COLO829 (cell line): ENCODE measurements around the gene GNG13.
"Not testable (repeated sequence)": the region's sequence is repeated elsewhere in the genome, so short reads cannot be mapped to it uniquely, and the experiment has no call there.

Experiments
- DNase-seq: peaks from one replicate; pipeline ENCODE4 v3.0.0; 2012; ENCODE audit warnings: low spot score

The GNG13 gene, protein sequence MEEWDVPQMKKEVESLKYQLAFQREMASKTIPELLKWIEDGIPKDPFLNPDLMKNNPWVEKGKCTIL

DNA sequence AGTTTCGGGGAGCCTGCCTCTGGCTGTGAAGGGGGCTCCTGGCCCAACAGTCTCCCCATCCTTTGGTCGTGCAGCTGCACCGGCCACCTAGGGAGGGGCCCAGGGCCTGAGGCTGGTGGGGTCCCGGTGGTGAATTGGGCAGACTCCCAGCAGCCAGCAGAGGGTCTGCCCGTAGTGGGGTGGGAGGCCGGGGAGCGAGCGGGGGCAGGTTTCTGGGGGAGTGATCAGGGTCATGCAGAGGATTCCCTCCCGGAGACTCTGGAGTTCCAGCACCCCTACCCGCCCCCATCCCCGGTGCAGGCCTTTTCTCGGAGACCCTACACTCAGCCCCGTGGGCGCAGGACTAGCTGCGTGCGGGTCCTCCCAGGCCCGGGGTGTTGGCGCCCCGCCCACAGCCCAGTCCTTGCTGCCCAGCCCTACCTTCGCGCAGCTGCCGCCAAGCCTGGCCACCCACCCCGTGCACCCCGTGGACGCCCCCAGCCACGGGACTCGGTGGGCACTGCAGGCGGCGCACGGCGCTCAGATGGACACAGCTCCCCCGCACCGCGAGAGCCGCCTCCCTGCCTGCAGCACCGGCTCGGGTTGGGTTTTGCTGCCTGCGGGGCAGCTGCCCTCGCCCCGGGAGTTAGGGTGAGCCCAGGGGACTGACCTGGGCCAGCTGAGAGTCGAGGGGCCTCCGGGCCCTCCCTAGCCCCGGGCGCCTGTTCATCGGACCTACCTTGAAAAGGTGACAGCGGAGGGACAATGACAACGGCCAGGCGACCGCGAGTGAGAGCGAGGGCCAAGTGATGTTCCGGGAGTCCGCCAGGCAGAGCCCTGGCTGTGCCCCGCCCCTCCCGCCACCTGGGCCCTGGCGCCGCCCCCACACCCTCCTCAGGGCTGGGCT lies at the start of gene GNG13:
TSS of gene GNG13 (minus strand) at position 787 of the 886 bp plus-strand sequence. CDS start 1,657 bp downstream, outside the sequence.
- DNase-seq, result no peak

DNA sequence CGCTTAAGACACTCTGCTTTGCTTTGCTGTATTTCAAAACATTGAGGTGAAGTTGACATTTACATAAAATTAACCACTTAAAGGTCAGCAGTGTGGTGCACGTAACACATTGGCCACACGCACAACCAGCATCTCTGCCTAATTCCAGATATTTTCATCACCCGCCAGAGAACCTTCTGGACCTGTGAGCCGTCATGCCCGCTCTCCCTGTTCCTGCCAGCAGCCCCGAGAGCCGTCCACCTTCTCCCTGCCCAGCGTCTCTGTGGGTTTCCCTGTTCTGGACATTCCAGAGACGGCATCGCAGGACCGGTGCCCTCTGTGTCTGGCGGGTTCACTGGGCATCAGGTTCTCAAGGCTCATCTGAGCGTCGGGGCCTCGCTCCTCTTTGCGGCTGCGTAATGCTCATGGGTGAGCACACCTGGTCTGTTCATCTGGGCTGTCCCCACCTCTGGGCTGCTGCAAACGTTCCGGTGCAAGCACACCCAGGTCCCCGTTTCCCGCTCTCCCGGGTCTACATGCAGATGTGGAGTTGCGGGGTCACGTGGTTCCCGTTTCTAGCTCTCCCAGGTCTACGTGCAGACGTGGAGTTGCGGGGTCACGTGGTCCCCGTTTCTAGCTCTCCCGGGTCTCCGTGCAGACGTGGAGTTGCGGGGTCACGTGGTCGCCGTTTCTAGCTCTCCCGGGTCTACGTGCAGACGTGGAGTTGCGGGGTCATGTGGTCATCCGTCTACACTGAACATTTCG lies 48.1 kb upstream of the GNG13 start:
- DNase-seq, result no peak

DNA sequence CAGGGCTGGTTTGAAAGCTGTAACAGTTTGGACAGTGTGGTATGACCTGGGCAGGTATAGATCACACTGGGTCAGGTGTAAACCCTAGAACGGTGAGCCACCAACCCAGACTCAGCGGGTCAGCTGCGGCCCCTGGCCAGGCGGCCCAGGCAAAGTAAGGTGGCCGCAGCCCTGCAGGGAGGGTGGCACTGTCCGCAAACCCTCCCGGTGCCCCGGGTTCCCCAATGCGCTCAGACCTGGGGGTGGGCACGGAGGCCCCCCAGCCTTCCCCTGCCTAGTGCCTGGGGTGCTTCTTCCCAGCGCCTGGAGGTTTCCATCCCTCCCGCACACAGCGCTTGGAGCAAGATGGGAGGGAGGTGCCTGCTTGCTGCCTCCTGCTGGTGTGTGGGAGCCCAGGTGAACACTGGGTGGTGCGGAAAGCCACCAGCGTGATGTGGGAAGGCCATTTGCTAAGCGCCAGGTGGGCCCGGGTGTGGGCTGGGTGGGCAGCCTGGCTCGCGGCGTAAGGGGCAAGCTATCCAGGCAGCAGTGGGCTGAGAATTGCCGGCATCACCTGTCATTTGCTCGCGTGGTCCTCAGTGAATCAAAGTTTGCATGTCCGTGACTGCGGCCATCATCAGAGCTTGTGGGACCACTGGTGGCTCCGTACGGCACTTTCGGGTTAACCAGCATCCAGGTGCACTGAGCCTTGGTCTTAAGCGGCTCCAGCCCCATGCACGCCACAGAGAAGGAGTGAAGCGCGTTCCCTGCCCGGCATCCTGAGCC lies 47.3 kb upstream of the GNG13 start:
- DNase-seq, result no peak

DNA sequence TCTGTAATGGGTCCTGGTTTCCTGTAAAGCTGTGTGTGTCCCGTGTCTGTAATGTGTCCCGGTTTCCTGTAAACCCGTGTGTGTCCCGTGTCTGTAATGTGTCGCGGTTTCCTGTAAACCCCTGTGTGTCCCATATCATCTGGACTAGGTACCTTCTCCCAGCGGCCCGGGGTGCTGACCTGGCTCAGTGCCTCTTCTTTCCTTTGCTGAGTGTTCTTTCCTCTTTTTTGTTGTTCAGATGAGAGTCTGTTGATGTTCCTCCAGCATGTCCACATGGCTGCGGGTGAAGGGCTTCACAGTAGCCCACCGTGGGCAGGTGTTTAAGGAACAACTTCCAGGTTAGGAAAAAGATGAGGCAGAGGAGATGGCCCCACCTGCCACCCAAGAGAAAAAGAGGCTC lies 46.6 kb upstream of the GNG13 start:
- DNase-seq, result no peak

DNA sequence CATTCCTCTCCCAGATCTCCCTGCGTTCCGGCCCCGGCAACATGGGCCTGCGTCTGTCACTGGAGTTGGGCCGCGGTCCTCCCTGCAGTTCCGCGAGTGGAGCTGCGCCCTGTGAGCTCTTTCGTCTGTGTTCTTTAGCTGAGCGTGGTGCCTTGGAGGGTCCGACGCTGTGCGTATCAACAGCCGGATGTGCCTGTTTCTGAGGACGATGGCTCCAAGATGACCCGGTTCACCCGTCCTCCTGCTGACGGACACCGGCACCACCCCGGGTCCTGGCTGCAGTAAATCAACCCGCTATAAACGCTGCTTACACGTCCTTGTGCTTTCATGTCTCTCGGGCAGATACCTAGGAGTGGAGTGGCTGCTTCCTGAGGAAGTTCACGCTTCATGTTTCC lies 44.8 kb upstream of the GNG13 start:
- no peak for DNase-seq

DNA sequence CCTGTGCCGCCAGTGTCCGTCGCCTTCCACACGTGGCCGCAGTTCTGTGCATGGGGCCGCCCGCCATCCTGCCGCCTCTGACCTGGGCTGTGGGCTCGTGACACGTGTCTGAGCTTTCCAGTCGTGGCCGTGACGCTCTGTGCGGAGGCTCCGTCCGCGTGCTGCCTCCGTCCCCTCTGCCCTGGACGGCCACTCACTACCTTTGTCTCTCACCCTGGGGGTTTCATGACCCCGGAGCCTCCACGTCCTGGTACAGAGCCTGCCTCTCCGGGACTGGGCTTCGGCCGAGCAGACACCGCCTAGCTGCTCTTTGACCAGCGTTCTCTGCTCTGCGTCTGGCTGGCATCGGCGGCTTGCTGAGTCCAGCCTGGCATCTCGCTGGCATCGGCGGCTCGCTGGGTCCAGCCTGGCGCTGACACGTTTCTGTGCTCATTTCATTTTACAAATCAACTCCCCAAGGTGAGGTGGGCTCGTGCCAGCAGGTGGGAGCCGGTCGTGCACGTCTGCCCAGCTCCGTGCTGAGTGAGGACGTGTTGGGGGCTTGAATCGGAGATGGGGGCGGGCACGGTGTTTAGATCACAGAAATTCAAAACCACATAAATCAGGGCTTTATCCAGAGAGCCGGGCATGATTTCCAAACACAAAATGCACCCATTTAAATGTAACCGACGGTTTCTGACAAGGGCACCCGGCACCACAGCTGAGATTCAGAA lies 44.3 kb upstream of the GNG13 start:
- DNase-seq, result no peak

DNA sequence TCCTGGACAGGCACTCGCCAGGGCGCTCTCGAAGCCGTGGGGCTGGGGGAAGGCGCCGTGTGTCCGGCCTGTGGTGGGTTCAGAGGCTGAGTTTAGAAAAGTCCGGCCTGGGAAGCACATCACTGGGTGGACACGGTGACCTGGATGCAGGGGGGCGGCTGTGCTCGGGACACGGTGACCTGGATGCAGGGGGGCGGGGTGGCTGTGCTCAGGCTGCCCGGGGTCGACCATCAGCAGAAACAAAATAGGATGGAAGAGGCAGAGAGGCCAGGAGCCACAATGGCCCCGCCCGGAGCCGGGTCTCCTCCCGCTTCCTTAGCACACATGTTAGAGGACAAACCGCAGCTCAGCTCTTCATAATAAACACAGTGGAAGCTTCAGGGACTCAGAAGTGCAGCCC lies 43.2 kb upstream of the GNG13 start:
- no peak for DNase-seq

DNA sequence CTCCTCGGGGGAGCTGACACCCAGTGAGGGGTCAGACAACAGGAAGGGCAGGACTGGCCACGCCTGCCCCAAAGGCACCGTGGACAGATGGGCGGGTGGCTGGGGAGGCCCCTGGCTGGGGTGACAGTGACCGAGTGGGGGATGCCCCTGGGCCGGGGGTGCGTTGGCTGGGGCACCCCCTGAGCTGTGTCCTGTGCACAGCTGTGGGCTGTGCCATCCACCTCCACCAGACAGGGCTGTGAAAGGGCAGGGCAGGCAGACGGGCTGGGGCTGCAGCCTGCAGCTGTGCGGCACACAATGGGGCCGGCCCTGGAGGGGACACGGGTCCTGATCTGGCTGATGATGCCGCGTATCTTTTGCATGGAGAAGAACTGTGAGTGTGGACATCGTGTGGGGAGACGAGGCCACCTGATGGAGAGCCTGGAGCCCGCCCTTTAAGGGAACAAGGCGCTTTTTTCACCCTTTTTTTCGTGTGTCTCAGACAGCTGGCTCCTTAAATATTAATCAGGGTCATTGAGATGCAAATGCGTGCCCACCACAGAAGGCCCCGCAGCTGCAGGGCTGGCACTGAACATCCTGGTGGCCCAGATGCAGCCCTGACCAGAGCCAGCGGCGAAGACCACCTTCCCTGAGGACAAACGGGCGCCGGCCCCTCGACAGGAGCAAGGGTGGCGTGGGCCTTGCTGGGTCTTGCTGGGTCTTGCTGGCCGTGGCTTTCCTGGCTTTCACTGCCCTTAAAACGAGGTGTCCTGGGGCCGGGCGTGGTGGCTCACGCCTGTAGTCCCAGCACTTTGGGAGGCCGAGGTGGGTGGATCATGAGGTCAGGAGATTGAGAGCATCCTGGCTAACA lies 42.4 kb upstream of the GNG13 start:
- no peak for DNase-seq

DNA sequence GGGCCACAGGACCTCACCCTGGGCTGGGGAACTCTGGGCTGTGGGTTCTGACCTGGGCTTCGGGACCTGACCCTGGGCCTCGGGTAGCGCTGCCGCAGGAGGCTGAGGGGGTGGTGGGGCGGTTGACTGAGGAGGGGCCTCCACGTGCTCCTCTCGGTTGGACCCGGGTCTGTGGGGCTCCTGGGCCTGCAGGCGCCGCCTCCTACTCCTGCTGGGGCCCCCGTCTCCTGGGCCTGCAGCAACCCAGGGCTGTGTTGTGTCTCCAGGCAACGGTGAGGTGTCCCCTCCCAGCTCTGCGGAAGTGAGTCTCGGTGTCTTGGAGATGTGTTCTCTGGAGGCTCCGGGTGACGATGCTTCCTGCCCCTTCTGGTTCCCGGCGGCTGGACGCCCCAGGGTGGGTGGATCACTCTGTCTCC lies 41.5 kb upstream of the GNG13 start:
- DNase-seq, result no peak

DNA sequence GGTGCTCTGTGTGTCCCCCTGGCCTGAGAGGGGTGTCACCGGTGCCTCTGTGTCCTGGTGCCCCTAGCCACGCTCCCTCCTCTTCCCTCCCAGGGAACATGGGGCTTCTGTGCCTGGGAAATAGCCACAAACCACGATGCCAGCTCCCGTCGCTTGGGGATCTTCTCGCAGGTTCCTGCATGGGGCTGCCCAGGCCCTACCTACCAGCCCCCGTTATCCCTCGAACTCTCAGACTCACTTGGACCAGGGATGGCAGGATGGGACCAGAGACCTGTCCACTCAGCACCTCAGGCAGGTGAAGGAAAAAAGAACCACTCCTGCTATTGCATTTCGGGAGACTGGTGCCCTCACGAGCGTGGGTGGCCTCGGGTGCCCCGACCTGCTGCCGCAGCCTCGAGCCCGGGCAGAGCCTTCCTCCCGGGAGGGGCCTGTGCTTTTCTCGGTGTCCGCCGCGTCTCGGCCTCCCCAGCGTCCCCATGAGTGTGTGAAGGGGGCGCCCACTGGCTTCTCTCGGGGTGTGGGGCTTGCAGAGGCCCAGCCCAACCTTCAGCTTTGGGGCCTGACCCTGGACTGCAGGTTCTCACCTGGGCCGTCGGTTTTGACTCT lies 41.0 kb upstream of the GNG13 start:
- no peak for DNase-seq

DNA sequence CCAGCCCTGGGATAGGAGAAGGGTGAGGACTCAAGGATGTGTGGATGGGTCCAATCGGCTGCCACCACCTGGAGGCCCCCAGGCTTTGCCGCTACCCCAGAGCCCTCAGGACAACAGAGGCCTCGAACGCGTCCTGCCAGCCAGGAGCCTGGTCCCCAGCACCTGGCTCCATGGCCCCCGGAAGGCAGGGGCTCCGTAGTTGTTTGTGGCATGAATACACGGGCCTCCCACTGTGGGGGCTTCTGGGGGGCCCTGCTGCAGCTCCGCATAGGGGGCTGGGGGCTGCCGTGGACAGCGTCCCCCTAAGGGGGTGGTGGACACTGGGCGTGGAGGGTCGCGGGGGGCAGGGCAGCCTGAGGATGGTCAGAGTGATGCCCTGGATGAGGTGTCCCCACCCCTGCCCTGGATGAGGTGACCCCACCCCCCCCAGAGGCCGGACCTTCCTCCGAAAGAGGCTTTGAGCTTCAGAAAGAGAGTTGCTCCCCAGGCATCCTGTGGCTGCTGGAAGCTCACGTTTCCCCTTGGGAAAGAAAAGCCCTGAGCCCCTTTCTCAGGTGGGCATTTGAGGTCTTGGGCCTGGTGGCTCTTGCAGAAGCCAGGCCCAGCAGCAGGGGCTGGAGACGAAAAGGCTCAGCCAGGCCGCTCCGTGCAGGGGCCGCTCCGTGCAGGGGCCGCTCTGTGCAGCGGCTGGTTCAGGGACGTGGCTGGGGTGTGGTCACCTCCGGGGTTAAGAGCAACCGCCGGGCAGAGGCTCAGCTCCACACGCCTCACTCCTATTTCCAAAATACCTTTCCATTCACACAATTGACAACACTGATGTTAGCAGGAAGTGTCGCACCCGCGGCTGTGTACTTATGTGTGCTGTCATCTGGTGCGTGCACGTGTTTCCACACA lies 40.3 kb upstream of the GNG13 start:
- no peak for DNase-seq

DNA sequence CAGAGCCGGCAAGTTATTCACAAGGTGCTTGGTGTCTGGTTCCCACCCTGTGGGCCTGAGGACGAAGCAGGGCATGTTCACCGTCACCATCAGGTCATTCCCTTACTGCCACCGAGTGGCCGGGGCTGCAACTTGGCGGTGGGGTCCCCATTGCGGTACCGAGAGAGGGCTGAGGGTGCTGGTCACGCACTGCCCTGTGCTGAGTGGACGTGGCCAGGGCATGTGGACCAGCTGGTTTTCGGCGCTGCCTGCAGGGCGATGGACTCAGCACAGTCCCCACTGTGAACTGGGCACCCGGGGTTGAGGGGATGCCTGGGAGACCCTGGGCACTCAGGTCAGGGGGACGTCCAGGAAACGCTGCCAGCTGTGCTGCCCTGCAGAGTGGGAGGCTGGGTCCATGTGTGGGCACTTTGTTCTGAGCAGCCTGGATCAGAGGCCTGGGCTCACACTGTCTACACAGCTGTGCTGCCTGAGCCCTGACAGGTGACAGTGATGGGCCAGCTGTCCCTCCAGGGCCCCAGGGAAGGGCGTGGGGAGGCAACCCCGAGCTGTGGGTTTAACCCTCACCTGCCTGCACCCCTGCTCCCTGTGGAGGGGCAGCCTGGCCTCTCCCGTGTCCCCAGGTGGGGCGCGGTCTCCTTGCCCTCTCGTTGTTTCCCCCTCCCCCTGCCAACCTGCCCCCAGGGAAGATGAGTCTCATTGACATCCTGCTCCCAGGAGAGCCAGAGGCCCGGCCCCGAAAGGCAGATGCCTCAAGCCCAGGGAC lies 39.3 kb upstream of the GNG13 start:
- no peak for DNase-seq

DNA sequence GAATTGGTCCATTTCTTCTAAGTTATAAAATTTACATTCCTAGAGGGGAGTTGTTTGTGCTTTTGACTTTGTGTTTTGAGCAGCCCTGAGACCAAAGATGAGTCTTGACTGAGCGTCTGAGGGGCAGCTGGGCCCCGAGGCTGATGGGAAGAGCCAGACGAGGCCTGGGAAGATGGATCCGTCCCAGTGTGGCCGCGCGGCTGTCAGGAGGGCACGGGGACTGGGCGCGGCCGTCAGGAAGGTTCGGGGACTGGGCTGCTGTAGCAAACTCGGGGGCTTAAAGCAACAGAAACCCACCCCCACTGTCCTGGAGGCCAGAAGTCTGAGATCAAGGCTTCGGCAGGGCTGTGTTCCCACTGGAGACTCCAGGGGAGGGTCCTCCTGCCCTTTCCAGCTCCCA lies 38.2 kb upstream of the GNG13 start:
- DNase-seq, result no peak

DNA sequence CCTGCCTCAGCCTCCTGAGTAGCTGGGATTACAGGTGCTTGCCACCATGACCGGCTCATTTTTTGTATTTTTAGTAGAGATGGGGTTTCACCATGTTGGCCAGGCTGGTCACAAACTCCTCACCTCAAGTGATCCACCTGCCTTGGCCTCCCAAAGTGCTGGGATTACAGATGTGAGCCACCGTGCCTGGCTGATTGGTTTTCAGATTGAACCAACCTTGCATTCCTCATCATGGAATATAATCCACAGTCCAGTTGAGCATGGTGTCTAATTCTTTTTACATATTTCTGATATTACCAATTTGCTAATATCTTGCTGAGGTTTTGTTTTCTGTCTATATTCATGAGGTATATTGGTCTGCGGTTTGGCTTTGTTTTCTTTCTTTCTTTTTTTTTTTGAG lies 36.3 kb upstream of the GNG13 start:
- DNase-seq, result not testable (repeated sequence)

DNA sequence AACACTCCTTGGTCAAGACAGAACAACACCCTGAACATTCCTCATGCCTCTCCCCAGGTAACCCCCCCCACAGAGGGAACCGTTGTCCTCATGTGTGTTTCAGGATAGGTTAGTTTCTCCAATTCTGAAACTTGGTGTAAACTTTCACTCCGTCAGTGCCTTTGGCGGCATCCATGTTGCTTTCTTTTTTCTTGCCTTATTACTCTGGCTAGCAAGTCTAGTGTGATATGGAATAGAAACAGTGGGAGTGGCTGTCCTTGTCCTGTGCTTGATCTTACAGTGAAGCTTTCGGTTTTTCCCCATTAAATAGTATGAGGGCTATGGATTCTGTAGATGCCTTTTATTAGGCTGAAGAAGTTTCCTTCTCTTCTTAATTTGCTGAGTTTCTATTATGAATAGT lies 35.7 kb upstream of the GNG13 start:
- DNase-seq, result no peak

DNA sequence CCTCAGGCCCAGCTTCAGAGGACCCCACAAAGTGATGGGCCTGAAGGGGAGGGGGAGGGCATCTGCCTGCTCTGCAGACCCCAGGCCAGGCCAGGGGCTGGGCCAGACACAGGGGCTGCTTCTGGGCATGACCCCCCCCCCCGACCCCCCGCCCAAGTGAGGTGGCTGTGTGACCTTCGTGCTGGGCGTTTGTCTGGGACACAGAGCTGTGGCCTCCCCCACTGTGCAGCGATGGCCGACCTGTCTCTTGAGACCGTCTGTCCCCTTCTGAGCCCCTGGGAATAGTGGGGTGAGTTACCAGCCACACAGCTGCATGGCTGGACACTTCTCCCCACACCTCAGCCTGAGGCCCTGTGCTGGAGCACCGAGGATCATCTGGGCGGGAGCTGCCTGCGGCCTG lies 34.8 kb upstream of the GNG13 start:
- no peak for DNase-seq

DNA sequence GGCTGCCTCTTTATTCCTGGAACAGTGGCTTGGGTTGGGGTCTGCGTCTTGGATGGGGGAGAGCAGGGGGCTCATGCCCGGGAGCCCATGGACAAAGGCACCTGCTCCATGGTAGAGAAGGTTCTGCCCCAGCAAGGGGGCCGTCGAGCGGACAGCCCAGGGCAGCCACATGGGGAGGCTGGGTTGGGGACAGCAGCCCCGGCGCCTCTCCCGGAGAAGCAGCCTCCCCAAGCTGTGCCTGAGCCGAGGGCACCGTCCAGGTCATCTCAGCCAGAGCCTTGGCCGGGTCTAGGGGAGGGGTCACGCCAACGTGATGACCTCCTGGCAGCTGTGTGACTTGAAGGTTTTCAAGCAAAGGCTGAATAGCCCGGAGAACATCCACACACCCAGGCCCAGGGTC lies 32.9 kb upstream of the GNG13 start:
- no peak for DNase-seq

DNA sequence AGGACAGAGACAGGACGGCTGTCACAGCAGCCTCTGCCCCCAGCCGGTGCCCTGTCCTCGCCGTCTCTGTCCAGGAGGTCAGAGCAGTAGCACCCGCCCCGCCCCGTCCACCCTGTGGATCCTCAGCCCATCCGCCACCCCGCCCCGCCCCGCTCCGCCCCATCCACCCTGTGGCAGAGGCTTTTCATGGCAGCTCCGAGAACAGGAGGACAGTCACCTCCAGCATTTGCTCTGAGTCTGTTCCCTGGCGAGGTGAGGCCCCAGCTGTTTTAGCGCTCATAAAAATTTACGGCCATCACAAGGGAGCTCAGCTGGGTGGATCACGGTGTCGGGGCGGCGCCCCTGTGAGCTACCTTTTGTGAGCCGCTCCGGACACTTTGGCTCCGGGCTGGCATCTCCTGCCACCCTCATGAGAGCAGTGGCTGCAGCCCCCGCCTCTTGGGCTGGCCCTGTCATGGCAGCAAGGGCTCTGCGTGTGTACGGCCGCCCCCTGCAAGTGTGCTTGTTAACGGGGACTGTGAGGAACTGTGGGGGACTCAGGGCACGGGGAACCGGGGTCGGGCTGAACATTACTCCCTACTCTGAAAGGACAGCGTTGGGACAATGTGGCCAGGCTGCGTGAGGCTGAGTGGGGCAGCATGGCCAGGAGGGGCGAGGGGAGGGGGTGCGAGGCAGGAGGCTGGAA lies 32.3 kb upstream of the GNG13 start:
- no peak for DNase-seq
